ENCODE data around the gene MAPK10.

Gene MAPK10

GRCh38 chr4:86272669-86273068 is 87.2 kb downstream of the MAPK10 start:
- no peak for DNase-seq

- DNase-seq: no peak
Observed at GRCh38 chr4:86271057-86271456, 88.8 kb downstream of the MAPK10 start.

DNA sequence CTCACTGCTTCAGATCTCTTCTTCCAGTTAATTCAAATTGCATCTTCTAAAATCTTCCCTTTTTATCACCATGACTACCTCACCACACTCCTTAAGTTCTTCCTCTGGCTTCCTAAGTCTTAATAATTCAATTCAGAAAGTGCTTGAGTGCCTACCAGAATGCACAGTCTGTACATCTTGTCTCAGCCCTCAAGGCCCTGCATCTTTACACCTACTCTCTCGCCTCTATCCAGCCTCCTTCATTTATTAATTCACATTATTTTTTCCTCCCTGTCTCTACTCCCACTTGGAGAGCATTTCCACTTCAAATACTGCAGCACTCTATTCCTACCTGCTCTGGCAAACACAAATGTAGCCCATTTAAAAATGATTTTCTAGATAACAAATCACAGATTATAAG is 90.5 kb downstream of the MAPK10 start:
- DNase-seq: no peak

GRCh38 chr4:86264241-86264640 is 95.6 kb downstream of the MAPK10 start:
- DNase-seq: no peak

- no peak for DNase-seq
Observed at GRCh38 chr4:86261636-86262035, 98.2 kb downstream of the MAPK10 start.

DNA sequence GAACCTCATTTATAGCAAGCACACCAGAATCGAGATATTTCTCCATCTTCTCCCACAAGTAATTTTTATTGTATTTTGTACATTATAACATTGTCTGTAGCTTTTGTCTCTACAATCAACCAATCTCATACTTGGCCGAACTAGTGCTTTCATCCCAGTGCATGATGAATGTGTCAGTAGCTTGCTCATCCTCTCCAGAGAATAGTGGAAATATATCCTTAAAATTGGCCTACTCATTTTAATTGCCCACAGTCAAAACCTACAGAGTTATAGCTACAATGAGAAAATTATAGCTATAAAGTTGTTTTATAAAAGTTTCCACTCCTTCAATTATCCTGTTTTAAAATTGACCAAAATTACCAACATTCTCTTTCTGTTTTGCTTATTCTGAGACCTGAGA is 103.8 kb downstream of the MAPK10 start:
- DNase-seq: no peak

- no peak for DNase-seq
Observed at GRCh38 chr4:86250619-86251018, 109.2 kb downstream of the MAPK10 start.

GRCh38 chr4:86250006-86250405 is 109.8 kb downstream of the MAPK10 start:
- no peak for DNase-seq

GRCh38 chr4:86249074-86249473 is 110.8 kb downstream of the MAPK10 start:
- no peak for DNase-seq

DNA sequence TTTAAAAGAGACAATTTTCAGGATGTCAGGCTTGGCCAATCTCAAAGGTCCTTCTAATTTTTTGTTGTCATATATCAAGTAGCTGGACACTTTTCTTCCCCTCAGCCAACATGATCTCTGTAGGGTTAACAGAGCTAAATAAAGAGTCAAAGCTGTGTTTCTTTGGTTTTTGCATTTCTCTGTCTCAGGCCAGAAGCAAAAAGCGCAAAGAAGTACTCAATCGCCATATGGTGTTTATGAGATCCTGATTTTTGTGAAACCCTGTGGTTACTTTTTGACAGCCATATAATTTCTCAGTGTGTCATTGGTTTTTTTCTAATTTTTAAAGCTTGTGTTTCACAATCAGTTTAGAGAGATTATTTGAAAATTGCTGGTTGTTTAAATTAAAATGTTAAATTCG is 111.9 kb downstream of the MAPK10 start:
- no peak for DNase-seq

DNA sequence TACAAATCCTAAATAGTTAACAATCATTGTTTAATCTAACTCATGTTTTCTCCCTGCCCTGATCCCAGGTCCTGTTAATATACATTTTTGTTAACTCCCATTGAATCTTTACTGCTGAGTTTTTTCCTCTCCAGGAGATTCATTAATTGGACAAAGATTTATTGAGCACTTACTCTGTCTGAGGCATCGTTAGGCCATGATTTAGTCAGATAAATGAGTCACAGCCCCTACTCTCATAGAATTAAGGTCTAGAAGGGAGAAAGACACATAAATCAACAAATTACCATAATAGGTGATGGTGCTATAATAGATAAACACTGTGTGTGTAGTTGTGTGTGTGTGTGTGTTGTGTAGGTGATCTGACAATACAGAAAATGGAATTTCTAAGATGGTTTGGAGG is 112.5 kb downstream of the MAPK10 start:
- no peak for DNase-seq

GRCh38 chr4:86243750-86244149 is 116.1 kb downstream of the MAPK10 start:
- no peak for DNase-seq

DNA sequence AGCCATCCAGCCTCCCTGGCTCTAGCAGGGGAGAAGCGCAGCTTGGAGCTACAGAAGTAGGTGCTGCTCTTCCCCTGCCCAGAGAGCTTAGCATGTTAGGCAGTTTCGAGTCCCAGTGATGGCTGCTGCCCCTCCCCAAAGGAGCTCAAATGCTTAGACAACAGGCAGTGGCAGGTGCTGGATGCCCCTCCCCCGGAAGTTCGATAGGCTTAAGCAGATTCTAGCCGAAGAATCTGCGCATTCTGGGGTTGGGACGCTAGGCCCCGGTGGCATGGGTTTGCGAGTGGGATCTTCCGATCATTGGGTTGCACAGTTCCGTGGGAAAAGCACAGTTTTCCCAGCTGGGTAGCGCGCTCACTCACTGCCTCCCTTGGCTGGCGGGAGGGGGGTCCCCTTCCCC is 117.2 kb downstream of the MAPK10 start:
- DNase-seq: no peak

GRCh38 chr4:86235549-86235948 is 124.3 kb downstream of the MAPK10 start:
- DNase-seq: no peak

- no peak for DNase-seq
Observed at GRCh38 chr4:86233681-86234080, 126.2 kb downstream of the MAPK10 start.

GRCh38 chr4:86233090-86233489 is 126.8 kb downstream of the MAPK10 start:
- no peak for DNase-seq

DNA sequence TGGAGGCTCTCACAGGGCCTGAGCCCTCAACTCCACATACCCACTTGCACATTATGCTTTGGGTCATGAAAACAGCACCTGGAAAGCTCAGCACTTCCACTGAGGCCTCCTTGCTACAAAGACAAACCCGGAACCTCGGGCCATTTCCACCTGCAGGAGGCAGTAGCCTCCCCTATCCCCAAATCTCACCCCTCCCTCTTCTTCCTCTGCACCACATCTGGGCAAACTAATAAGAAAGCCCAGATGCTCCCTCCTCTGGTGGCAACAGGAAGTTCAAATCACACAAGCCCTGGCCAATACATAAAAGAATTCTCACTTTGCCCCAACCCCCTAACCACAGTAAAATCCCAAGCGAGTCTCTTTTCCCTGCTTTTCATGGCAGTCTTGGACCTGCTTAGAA is 136.4 kb downstream of the MAPK10 start:
- no peak for DNase-seq

GRCh38 chr4:86221002-86221401 is 138.9 kb downstream of the MAPK10 start:
- DNase-seq: no peak

DNA sequence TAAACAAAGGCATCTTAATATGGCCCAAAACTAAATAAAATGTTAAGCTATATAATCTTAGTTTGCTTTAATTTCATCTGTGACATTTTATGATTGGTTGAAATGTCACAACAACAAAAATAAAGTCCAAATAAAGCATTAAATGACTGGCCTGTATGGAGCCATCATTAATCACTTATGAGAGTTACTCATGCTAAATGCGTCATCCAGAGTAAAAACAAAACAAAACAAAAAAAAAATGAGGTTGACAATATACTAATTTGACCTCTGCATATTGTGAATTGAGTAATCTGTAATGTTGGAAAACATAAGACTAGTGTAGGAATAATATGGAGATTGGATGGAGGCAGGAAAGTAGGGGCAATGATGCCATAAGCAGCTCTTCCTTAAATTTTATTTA is 139.7 kb downstream of the MAPK10 start:
- DNase-seq: no peak

GRCh38 chr4:86218746-86219473 is 140.9 kb downstream of the MAPK10 start:
- no peak for DNase-seq

DNA sequence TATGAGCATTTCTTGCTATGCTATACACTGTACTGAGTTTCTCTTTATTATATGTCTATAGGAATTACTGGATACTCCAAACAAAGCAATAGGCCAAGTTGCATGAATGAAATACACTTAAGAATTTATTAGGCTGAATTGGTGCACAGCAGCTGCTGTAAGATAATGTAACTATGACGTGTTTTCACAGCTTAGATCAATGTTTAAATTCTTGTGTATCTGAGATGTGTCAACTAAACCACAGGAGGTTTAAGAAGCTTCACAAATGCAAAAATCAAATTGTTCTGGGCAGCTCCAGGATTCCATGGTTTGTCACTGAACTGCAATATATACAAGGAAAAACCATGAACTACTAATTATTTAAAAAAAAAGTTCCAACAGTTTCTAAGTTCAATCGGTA is 156.7 kb downstream of the MAPK10 start:
- DNase-seq: no peak

DNA sequence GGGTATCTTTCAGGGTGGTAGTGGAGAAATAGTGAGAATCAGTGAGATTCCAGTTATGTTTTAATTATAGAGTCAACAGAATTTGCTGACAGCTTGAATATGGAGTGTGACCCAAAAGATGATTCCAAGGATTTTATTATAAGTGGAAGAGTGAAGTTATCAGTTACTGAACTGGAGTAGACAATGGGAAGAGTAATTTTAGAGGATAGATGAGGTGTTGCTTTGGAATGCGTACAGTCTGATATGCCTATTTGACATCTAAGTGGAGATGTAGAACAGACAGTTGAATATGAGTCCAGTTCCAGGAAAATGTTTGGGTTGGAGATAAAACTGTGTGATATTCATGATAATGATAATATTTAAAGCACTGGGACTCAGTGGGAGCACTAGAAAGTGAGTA is 174.2 kb downstream of the MAPK10 start:
- no peak for DNase-seq

- DNase-seq: no peak
Observed at GRCh38 chr4:86184901-86185285, 175.0 kb downstream of the MAPK10 start.

DNA sequence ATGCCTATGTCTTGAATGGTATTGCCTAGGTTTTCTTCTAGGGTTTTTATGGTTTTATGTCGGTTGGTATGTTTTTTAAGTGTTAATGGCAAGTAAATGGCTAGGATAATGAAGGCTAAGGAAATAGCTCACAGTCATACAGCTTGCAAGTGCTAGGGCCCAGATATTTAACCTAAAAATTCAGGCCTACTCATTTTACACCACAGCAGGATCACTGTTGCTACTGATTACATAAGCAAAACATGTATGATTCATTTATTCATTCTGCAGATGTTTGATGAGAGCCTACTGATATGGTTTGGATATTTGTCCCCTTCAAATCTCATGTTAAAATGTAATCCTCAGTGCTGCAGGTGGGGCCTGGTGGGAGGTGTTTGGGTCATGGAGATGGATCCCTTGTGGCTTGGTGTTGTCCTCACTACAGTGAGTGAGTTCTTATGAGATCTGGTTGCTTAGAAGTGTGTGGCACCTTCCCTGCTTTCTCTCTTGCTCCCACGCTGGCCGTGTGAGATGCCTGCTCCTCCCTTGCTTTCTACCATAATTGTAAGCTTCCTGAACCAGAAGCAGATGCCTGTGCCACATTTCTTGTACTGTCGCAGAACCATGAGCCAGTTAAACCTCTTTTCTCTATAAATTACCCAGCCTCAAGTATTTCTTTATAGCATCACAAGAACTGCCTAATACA is 175.5 kb downstream of the MAPK10 start:
- no peak for DNase-seq

DNA sequence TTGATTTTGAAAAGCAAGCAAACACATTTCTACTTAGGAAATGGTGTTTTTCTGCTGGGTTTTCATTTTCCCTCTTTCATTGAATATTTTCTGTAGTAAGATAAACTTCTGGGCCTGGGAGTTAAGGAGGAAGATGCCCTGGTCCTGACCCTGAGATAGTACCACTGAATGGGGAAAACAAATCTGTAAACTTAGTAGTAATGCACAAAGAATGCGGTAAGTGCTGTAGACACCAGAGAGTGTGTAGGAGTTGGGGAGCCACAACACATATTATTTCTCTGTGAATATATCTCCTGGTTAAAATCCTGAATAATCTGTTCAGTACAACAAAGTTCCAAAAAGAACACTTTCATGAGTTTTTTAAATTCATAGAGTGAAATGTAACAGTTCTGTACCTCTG is 178.3 kb downstream of the MAPK10 start:
- no peak for DNase-seq
